ENCODE data around the gene SPRR5. TPM values are rescaled to one million over a fixed set of nuclear protein-coding genes. Genes with fewer than 3 reads are reported as not detected.

SPRR5 gene
- total RNA-seq, 1 donor from 2014 or later, result not detected

DNA sequence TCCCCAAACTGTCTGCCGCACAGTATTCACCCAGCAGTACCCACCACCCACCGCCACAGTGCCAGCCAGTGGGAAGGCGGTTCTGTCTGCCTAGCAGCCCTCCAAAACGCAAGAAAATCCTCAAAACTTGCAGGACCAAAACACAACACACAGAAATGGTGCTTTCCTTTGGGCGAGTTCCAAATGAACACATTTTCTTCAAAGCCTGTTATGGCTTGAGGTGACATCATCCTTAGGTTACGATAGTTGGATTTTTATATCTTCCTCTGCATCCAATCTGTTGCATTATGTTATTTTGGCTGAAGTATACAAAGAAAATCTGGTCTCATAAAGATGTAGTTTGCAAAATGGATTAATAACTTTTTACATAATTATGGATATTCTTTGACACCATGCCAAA, 46.2 kb downstream of the SPRR5 start:
- Histone ChIP-seq H3K27ac (ENCODE audit: low read depth, low read length) (no peak overlapping the region), H3K36me3 (ENCODE audit: insufficient read depth, low read length) (no peaks in the 10 kb centered on the region)

GRCh38 chr1:152995842-152996241, 48.8 kb downstream of the SPRR5 start:
- H3K9ac ChIP-seq (ENCODE audit: low read length), result no peak overlapping the region
- Mint-ChIP-seq H3K9me3 (ENCODE audit: unreplicated experiment) (peaks cover 5% of the 10 kb centered on the region), H3K4me1 (ENCODE audit: low read depth, unreplicated experiment) (no peaks in the 10 kb centered on the region), H3K36me3 (ENCODE audit: low read depth, unreplicated experiment) (no peaks in the 10 kb centered on the region), H3K27ac (ENCODE audit: unreplicated experiment) (no peak overlapping the region), H3K27me3 (ENCODE audit: low read depth, unreplicated experiment) (no peaks in the 10 kb centered on the region), H3K4me3 (ENCODE audit: unreplicated experiment) (no peak overlapping the region)
- H4K20me1 ChIP-seq (ENCODE audit: insufficient read depth, low read length), result no peaks in the 10 kb centered on the region
- FAIRE-seq (no peak), DNase-seq (ENCODE audit: low read depth) (no peak)
- no peaks in the 10 kb centered on the region for H3K36me3 ChIP-seq (ENCODE audit: insufficient read depth, low read length)
- no peak overlapping the region for H3K27ac ChIP-seq (ENCODE audit: low read depth, low read length)
- H3K27me3 ChIP-seq (ENCODE audit: insufficient read depth, low read length), result no peaks in the 10 kb centered on the region
- no peak overlapping the region for H3K4me2 ChIP-seq (ENCODE audit: low read length)
- H3K79me2 ChIP-seq (ENCODE audit: insufficient read depth, low read length), result no peaks in the 10 kb centered on the region
- H3K4me3 ChIP-seq (ENCODE audit: insufficient read depth, low read depth, low read length), result no peak overlapping the region
- TF ChIP-seq EZH2 (IDR thresholded peaks at IDR 0.05; ENCODE audit: insufficient read depth, low read length) (no peak), CTCF (IDR thresholded peaks at IDR 0.05; ENCODE audit: insufficient read depth, low read depth, low read length) (no peak)
- peaks cover 4% of the 10 kb centered on the region for H3K9me3 ChIP-seq (ENCODE audit: insufficient read depth, low read depth, low read length)
- H2AFZ ChIP-seq (ENCODE audit: low read depth, low read length), result no peak overlapping the region
- no peaks in the 10 kb centered on the region for H3K4me1 ChIP-seq (ENCODE audit: insufficient read depth, low read length)

More for the DNA sequence above, 46.2 kb downstream of the SPRR5 start:
- DNase-seq (ENCODE audit: low read depth), result no peak
- Histone ChIP-seq H4K20me1 (ENCODE audit: insufficient read depth, low read length) (no peaks in the 10 kb centered on the region), H3K9me3 (ENCODE audit: insufficient read depth, low read depth, low read length) (no peaks in the 10 kb centered on the region), H3K27me3 (ENCODE audit: insufficient read depth, low read length) (no peaks in the 10 kb centered on the region), H2AFZ (ENCODE audit: low read depth, low read length) (no peak overlapping the region), H3K9ac (ENCODE audit: low read length) (no peak overlapping the region), H3K4me3 (ENCODE audit: insufficient read depth, low read depth, low read length) (no peak overlapping the region), H3K79me2 (ENCODE audit: insufficient read depth, low read length) (no peaks in the 10 kb centered on the region), H3K4me1 (ENCODE audit: insufficient read depth, low read length) (no peaks in the 10 kb centered on the region), H3K4me2 (ENCODE audit: low read length) (no peak overlapping the region)
- no peak for FAIRE-seq
- no peak overlapping the region for H3K4me3 Mint-ChIP-seq (ENCODE audit: unreplicated experiment)
- H3K27me3 Mint-ChIP-seq (ENCODE audit: low read depth, unreplicated experiment), result no peaks in the 10 kb centered on the region
- H3K9me3 Mint-ChIP-seq (ENCODE audit: unreplicated experiment), result peaks cover 5% of the 10 kb centered on the region
- no peak for TF ChIP-seq EZH2 (IDR thresholded peaks at IDR 0.05; ENCODE audit: insufficient read depth, low read length)
- TF ChIP-seq CTCF (IDR thresholded peaks at IDR 0.05; ENCODE audit: insufficient read depth, low read depth, low read length), result no peak
- H3K36me3 Mint-ChIP-seq (ENCODE audit: low read depth, unreplicated experiment), result no peaks in the 10 kb centered on the region
- H3K27ac Mint-ChIP-seq (ENCODE audit: unreplicated experiment), result no peak overlapping the region
- H3K4me1 Mint-ChIP-seq (ENCODE audit: low read depth, unreplicated experiment), result no peaks in the 10 kb centered on the region

- Mint-ChIP-seq H3K27me3 (ENCODE audit: low read depth, unreplicated experiment) (no peaks in the 10 kb centered on the region), H3K4me3 (ENCODE audit: unreplicated experiment) (no peak overlapping the region), H3K27ac (ENCODE audit: unreplicated experiment) (no peak overlapping the region), H3K9me3 (ENCODE audit: unreplicated experiment) (peaks cover 5% of the 10 kb centered on the region), H3K4me1 (ENCODE audit: low read depth, unreplicated experiment) (no peaks in the 10 kb centered on the region), H3K36me3 (ENCODE audit: low read depth, unreplicated experiment) (no peaks in the 10 kb centered on the region)
- Histone ChIP-seq H2AFZ (ENCODE audit: low read depth, low read length) (no peak overlapping the region), H3K4me1 (ENCODE audit: insufficient read depth, low read length) (no peaks in the 10 kb centered on the region), H3K4me3 (ENCODE audit: insufficient read depth, low read depth, low read length) (no peak overlapping the region), H3K27ac (ENCODE audit: low read depth, low read length) (no peak overlapping the region), H3K9me3 (ENCODE audit: insufficient read depth, low read depth, low read length) (peaks cover 5% of the 10 kb centered on the region), H3K79me2 (ENCODE audit: insufficient read depth, low read length) (no peaks in the 10 kb centered on the region), H4K20me1 (ENCODE audit: insufficient read depth, low read length) (no peaks in the 10 kb centered on the region), H3K9ac (ENCODE audit: low read length) (no peak overlapping the region), H3K27me3 (ENCODE audit: insufficient read depth, low read length) (no peaks in the 10 kb centered on the region), H3K4me2 (ENCODE audit: low read length) (no peak overlapping the region), H3K36me3 (ENCODE audit: insufficient read depth, low read length) (no peaks in the 10 kb centered on the region)
- TF ChIP-seq EZH2 (IDR thresholded peaks at IDR 0.05; ENCODE audit: insufficient read depth, low read length), result no peak
- TF ChIP-seq CTCF (IDR thresholded peaks at IDR 0.05; ENCODE audit: insufficient read depth, low read depth, low read length), result no peak
- DNase-seq (ENCODE audit: low read depth) (no peak), FAIRE-seq (no peak)
Observed at GRCh38 chr1:152996633-152997400, 49.8 kb downstream of the SPRR5 start.
